ENCODE data around the gene PYROXD2.

PYROXD2 gene

GRCh38 chr10:98435178-98435577 lies 20.2 kb upstream of the PYROXD2 start:
- Histone ChIP-seq H3K9me3 (ENCODE audit: severe bottlenecking) (no peaks in the 10 kb centered on the region), H3K27ac (ENCODE audit: poor library complexity, severe bottlenecking) (no peak overlapping the region), H3K36me3 (ENCODE audit: low read depth) (peaks cover 17% of the 10 kb centered on the region), H3K4me1 (ENCODE audit: insufficient read depth, poor library complexity, severe bottlenecking) (no peaks in the 10 kb centered on the region), H3K4me3 (ENCODE audit: severe bottlenecking) (no peak overlapping the region), H3K27me3 (ENCODE audit: insufficient read depth, poor library complexity, severe bottlenecking) (no peaks in the 10 kb centered on the region)
- no peak for TF ChIP-seq CTCF (IDR thresholded peaks at IDR 0.05; ENCODE audit: poor library complexity, severe bottlenecking)
- ATAC-seq (ENCODE audit: low read depth) = no peak
- DNase-seq (ENCODE audit: low spot score) = no peak

GRCh38 chr10:98433881-98434732 lies 19.1 kb upstream of the PYROXD2 start:
- H3K36me3 ChIP-seq (ENCODE audit: low read depth) = peaks cover 13% of the 10 kb centered on the region

GRCh38 chr10:98433371-98433770 lies 18.4 kb upstream of the PYROXD2 start:
- ATAC-seq (ENCODE audit: low read depth) = no peak
- no peak for DNase-seq (ENCODE audit: low spot score)
- no peaks in the 10 kb centered on the region for H3K4me1 ChIP-seq (ENCODE audit: insufficient read depth, poor library complexity, severe bottlenecking)
- no peak overlapping the region for H3K27ac ChIP-seq (ENCODE audit: poor library complexity, severe bottlenecking)
- no peaks in the 10 kb centered on the region for H3K27me3 ChIP-seq (ENCODE audit: insufficient read depth, poor library complexity, severe bottlenecking)
- no peak for TF ChIP-seq CTCF (IDR thresholded peaks at IDR 0.05; ENCODE audit: poor library complexity, severe bottlenecking)
- peaks cover 13% of the 10 kb centered on the region for H3K36me3 ChIP-seq (ENCODE audit: low read depth)
- no peak overlapping the region for H3K4me3 ChIP-seq (ENCODE audit: severe bottlenecking)
- no peaks in the 10 kb centered on the region for H3K9me3 ChIP-seq (ENCODE audit: severe bottlenecking)

More at GRCh38 chr10:98433881-98434732, 19.1 kb upstream of the PYROXD2 start:
- H3K4me1 ChIP-seq (ENCODE audit: insufficient read depth, poor library complexity, severe bottlenecking) = no peaks in the 10 kb centered on the region
- ATAC-seq (ENCODE audit: low read depth) (peak; percentile 27; the same call in 1 of the 3 replicates), DNase-seq (ENCODE audit: low spot score) (no peak)
- no peak for TF ChIP-seq CTCF (IDR thresholded peaks at IDR 0.05; ENCODE audit: poor library complexity, severe bottlenecking)
- no peak overlapping the region for H3K4me3 ChIP-seq (ENCODE audit: severe bottlenecking)
- no peak overlapping the region for H3K27ac ChIP-seq (ENCODE audit: poor library complexity, severe bottlenecking)
- H3K27me3 ChIP-seq (ENCODE audit: insufficient read depth, poor library complexity, severe bottlenecking) = no peaks in the 10 kb centered on the region
- H3K9me3 ChIP-seq (ENCODE audit: severe bottlenecking) = no peaks in the 10 kb centered on the region

- DNase-seq (ENCODE audit: low spot score) (no peak), ATAC-seq (ENCODE audit: low read depth) (no peak)
- no peaks in the 10 kb centered on the region for H3K27me3 ChIP-seq (ENCODE audit: insufficient read depth, poor library complexity, severe bottlenecking)
- H3K4me3 ChIP-seq (ENCODE audit: severe bottlenecking) = no peak overlapping the region
- no peaks in the 10 kb centered on the region for H3K4me1 ChIP-seq (ENCODE audit: insufficient read depth, poor library complexity, severe bottlenecking)
- no peak overlapping the region for H3K27ac ChIP-seq (ENCODE audit: poor library complexity, severe bottlenecking)
- no peaks in the 10 kb centered on the region for H3K9me3 ChIP-seq (ENCODE audit: severe bottlenecking)
- H3K36me3 ChIP-seq (ENCODE audit: low read depth) = peaks cover 13% of the 10 kb centered on the region
- no peak for TF ChIP-seq CTCF (IDR thresholded peaks at IDR 0.05; ENCODE audit: poor library complexity, severe bottlenecking)
Observed at GRCh38 chr10:98432330-98432729, 17.3 kb upstream of the PYROXD2 start.

- ATAC-seq (ENCODE audit: low read depth) = no peak
- no peak for DNase-seq (ENCODE audit: low spot score)
- Histone ChIP-seq H3K9me3 (ENCODE audit: severe bottlenecking) (no peaks in the 10 kb centered on the region), H3K27ac (ENCODE audit: poor library complexity, severe bottlenecking) (no peak overlapping the region), H3K36me3 (ENCODE audit: low read depth) (peaks cover 13% of the 10 kb centered on the region), H3K4me3 (ENCODE audit: severe bottlenecking) (no peak overlapping the region), H3K27me3 (ENCODE audit: insufficient read depth, poor library complexity, severe bottlenecking) (no peaks in the 10 kb centered on the region), H3K4me1 (ENCODE audit: insufficient read depth, poor library complexity, severe bottlenecking) (no peaks in the 10 kb centered on the region)
- no peak for TF ChIP-seq CTCF (IDR thresholded peaks at IDR 0.05; ENCODE audit: poor library complexity, severe bottlenecking)
Observed at GRCh38 chr10:98431016-98431415, 16.0 kb upstream of the PYROXD2 start.
